ENCODE results near the gene RNASET2. TPM values are rescaled to one million over a fixed set of nuclear protein-coding genes. Genes with fewer than 3 reads are reported as not detected.

RNASET2 gene
- total and polyA plus RNA-seq, 2 of the 13 experiments (the other 11 are each of a cell fraction or from before 2014, with no cell fraction given), result 44.6 to 597 TPM

- TF ChIP-seq PAXIP1 (CRISPR knock-in tag; conservative IDR thresholded peaks at IDR 0.05), result 0 out of 2 replicates have a peak, but pooled peaks have one; percentile 24
- no peak for TF ChIP-seq CCDC6 (CRISPR knock-in tag; IDR thresholded peaks at IDR 0.05)
- no peak for TF ChIP-seq HMG20B (CRISPR knock-in tag; conservative IDR thresholded peaks at IDR 0.05)
- peak; percentile 90 for TF ChIP-seq RARA (CRISPR knock-in tag; IDR thresholded peaks at IDR 0.05)
- no peak for TF ChIP-seq NFKBIZ (CRISPR knock-in tag; IDR thresholded peaks at IDR 0.05)
- TF ChIP-seq RXRB (CRISPR knock-in tag; IDR thresholded peaks at IDR 0.05; ENCODE audit: borderline replicate concordance), result peak; percentile 22; the same call in 1 of the 2 replicates
- no peak for TF ChIP-seq NKX3-1 (CRISPR knock-in tag; IDR thresholded peaks at IDR 0.05)
- TF ChIP-seq MAZ (IDR thresholded peaks at IDR 0.05; ENCODE audit: borderline replicate concordance, low read depth, low read length), result no peak
- no peak for TF ChIP-seq MAZ (CRISPR knock-in tag; IDR thresholded peaks at IDR 0.05; ENCODE audit: low read depth)
- TF ChIP-seq NR2F2 (IDR thresholded peaks at IDR 0.05; ENCODE audit: borderline replicate concordance, low read depth), result 0 out of 2 replicates have a peak, but pooled peaks have one; percentile 51
- TF ChIP-seq MED1 (CRISPR knock-in tag; IDR thresholded peaks at IDR 0.05), result 0 out of 2 replicates have a peak, but pooled peaks have one; percentile 27
- TF ChIP-seq SOX6 (IDR thresholded peaks at IDR 0.05), result no peak
- 0 out of 2 replicates have a peak, but pooled peaks have one; percentile 23 for TF ChIP-seq SOX6 (CRISPR knock-in tag; IDR thresholded peaks at IDR 0.05)
Observed at GRCh38 chr6:166987448-166987847, 31.1 kb upstream of the RNASET2 start (continued).

Measured in HepG2 (cell line).